ENCODE results near the gene KIRREL3. TPM values are rescaled to one million over a fixed set of nuclear protein-coding genes. Genes with fewer than 3 reads are reported as not detected.

The KIRREL3 gene
- total and polyA plus RNA-seq, 9 of the 15 experiments (the other 6 are each of a cell fraction or from before 2014, with no cell fraction given): 0.04 to 0.10 TPM; not detected in 7

GRCh38 chr11:126546694-126547093, 453.9 kb downstream of the KIRREL3 start:
- H3K36me3 ChIP-seq (ENCODE audit: control insufficient read depth, insufficient read depth, low read length): no peaks in the 10 kb centered on the region
- no peaks in the 10 kb centered on the region for H3K4me1 ChIP-seq (replicated peaks in 1 of 2; ENCODE audit: control insufficient read depth in 2 of 2, insufficient read depth in 2 of 2, low read length in 2 of 2)
- WGBS (ENCODE audit: insufficient coverage, low coverage, missing lambda C conversion rate): 1% methylated on average over 5 of the region's 5 CpGs
- H3K9me1 ChIP-seq (ENCODE audit: control insufficient read depth, insufficient read depth, low read length): peaks cover 3% of the 10 kb centered on the region
- no TSS peak for BruUV-seq (replicated peaks)
- no peak overlapping the region for H3K4me2 ChIP-seq (ENCODE audit: insufficient read depth, low read length)
- no peak overlapping the region for H3K9ac ChIP-seq (ENCODE audit: insufficient read depth in 1 of 2, low read depth in 2 of 2, low read length in 2 of 2)
- ChIA-PET CTCF (ENCODE audit: low intra/inter-chr PET ratio) (no interaction called here), POLR2A (no interaction called here)
- H4K20me1 ChIP-seq (replicated peaks; ENCODE audit: control insufficient read depth, insufficient read depth, low read length): 0 out of 2 replicates have a peak, but pooled peaks cover 3% of the 10 kb centered on the region
- DNase-seq (ENCODE audit: extremely low read depth in 1 of 4, low spot score in 3 of 4): no peak
- no peak overlapping the region for H2AFZ ChIP-seq (ENCODE audit: low read depth, low read length)
- ATAC-seq: no peak
- peaks cover 7 to 62% of the 10 kb centered on the region in 2 experiments; a peak in 4 of 5 replicates for H3K27me3 ChIP-seq (ENCODE audit: control insufficient read depth in 2 of 2, insufficient read depth in 2 of 2, low read length in 2 of 2)
- H3K4me3 ChIP-seq: no peak overlapping the region
- intact Hi-C loops (cut with micrococcal nuclease) (no loop called here), in situ Hi-C loops (cut with MboI) (no loop called here)
- peak; percentile 81 for TF ChIP-seq RBM25 (IDR thresholded peaks at IDR 0.05; ENCODE audit: low read depth, low read length, severe bottlenecking)
- peak; percentile 84 for TF ChIP-seq ESRRA (IDR thresholded peaks at IDR 0.05; ENCODE audit: borderline replicate concordance, low read depth)
- peak; percentile 50; the same call in 1 of the 2 replicates for TF ChIP-seq ADNP (tag; IDR thresholded peaks at IDR 0.05)
- TF ChIP-seq BCOR (IDR thresholded peaks at IDR 0.05): 0 out of 2 replicates have a peak, but pooled peaks have one; percentile 37
- no peak for TF ChIP-seq MCM7 (IDR thresholded peaks at IDR 0.05)
- no peaks in the 10 kb centered on the region for H3K9me3 ChIP-seq (replicated peaks; ENCODE audit: control insufficient read depth, insufficient read depth, low read depth, low read length)
- H3K79me2 ChIP-seq (ENCODE audit: control insufficient read depth, insufficient read depth, low read length): no peaks in the 10 kb centered on the region
- no peak overlapping the region for H3K27ac ChIP-seq (ENCODE audit: extremely low read depth, low read depth, low read length)
- no peak for FAIRE-seq

GRCh38 chr11:126546191-126546590, 454.4 kb downstream of the KIRREL3 start:
- Histone ChIP-seq H3K4me1 (replicated peaks in 1 of 2; ENCODE audit: control insufficient read depth in 2 of 2, insufficient read depth in 2 of 2, low read length in 2 of 2) (no peaks in the 10 kb centered on the region), H3K9me3 (replicated peaks; ENCODE audit: control insufficient read depth, insufficient read depth, low read depth, low read length) (no peaks in the 10 kb centered on the region), H3K79me2 (ENCODE audit: control insufficient read depth, insufficient read depth, low read length) (no peaks in the 10 kb centered on the region), H3K4me3 (no peak overlapping the region), H4K20me1 (replicated peaks; ENCODE audit: control insufficient read depth, insufficient read depth, low read length) (0 out of 2 replicates have a peak, but pooled peaks cover 3% of the 10 kb centered on the region), H3K36me3 (ENCODE audit: control insufficient read depth, insufficient read depth, low read length) (no peaks in the 10 kb centered on the region), H3K9me1 (ENCODE audit: control insufficient read depth, insufficient read depth, low read length) (peaks cover 3% of the 10 kb centered on the region), H3K9ac (ENCODE audit: insufficient read depth in 1 of 2, low read depth in 2 of 2, low read length in 2 of 2) (no peak overlapping the region), H3K4me2 (ENCODE audit: insufficient read depth, low read length) (no peak overlapping the region), H3K27ac (ENCODE audit: extremely low read depth, low read depth, low read length) (no peak overlapping the region), H3K27me3 (ENCODE audit: control insufficient read depth in 2 of 2, insufficient read depth in 2 of 2, low read length in 2 of 2) (peaks cover 7 to 65% of the 10 kb centered on the region in 2 experiments; a peak in 4 of 5 replicates), H2AFZ (ENCODE audit: low read depth, low read length) (no peak overlapping the region)
- intact Hi-C loops (cut with micrococcal nuclease) (no loop called here), in situ Hi-C loops (cut with MboI) (no loop called here)
- FAIRE-seq (no peak), DNase-seq (ENCODE audit: extremely low read depth in 1 of 4, low spot score in 3 of 4) (no peak), ATAC-seq (no peak)
- WGBS (ENCODE audit: insufficient coverage, low coverage, missing lambda C conversion rate): 0% methylated on average over 2 of the region's 2 CpGs
- ChIA-PET POLR2A (interaction anchor here (0.6 kb wide), 1 partner anchor 58 kb away, joined by 3 read pairs; no protein-coding TSS in a partner anchor), CTCF (ENCODE audit: low intra/inter-chr PET ratio) (no interaction called here)
- no TSS peak for BruUV-seq (replicated peaks)
- no peak for TF ChIP-seq ZNF76 (CRISPR knock-in tag; IDR thresholded peaks at IDR 0.05; ENCODE audit: borderline replicate concordance)
- TF ChIP-seq REST (IDR thresholded peaks at IDR 0.05; ENCODE audit: borderline replicate concordance): peak; percentile 23; the same call in 1 of the 2 replicates
- TF ChIP-seq REST (CRISPR knock-in tag; IDR thresholded peaks at IDR 0.05; ENCODE audit: low read depth): no peak
- no peak for TF ChIP-seq ZNF324 (CRISPR knock-in tag; IDR thresholded peaks at IDR 0.05)

All from K562 (cell line).